ENCODE measurements around the gene USP46.

Gene USP46

DNA sequence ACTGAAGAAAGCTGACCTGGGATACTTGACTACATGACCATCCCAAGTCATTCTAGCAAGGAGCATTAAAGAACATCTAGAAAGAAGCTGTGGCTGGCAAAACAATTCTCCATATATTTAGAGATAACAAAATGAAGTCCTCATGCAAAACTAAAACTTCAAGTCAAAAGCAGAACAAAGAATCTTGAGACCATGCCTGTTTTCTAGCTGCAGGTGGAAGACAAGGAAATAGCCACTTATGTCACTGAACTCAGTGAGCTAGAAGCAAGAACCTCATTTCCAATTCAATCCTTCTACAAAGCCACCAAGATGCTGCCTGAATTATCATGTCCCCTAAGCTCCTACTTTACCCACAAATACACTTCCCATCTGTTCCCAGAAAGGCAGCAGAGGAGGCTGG, 13.8 kb downstream of the USP46 start:
- TF ChIP-seq, protein P1, sequence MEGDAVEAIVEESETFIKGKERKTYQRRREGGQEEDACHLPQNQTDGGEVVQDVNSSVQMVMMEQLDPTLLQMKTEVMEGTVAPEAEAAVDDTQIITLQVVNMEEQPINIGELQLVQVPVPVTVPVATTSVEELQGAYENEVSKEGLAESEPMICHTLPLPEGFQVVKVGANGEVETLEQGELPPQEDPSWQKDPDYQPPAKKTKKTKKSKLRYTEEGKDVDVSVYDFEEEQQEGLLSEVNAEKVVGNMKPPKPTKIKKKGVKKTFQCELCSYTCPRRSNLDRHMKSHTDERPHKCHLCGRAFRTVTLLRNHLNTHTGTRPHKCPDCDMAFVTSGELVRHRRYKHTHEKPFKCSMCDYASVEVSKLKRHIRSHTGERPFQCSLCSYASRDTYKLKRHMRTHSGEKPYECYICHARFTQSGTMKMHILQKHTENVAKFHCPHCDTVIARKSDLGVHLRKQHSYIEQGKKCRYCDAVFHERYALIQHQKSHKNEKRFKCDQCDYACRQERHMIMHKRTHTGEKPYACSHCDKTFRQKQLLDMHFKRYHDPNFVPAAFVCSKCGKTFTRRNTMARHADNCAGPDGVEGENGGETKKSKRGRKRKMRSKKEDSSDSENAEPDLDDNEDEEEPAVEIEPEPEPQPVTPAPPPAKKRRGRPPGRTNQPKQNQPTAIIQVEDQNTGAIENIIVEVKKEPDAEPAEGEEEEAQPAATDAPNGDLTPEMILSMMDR (conservative IDR thresholded peaks at IDR 0.05) = no peak
- TF ChIP-seq ZFX (IDR thresholded peaks at IDR 0.05) = no peak
- H3K27ac ChIP-seq = no peak overlapping the region

DNA sequence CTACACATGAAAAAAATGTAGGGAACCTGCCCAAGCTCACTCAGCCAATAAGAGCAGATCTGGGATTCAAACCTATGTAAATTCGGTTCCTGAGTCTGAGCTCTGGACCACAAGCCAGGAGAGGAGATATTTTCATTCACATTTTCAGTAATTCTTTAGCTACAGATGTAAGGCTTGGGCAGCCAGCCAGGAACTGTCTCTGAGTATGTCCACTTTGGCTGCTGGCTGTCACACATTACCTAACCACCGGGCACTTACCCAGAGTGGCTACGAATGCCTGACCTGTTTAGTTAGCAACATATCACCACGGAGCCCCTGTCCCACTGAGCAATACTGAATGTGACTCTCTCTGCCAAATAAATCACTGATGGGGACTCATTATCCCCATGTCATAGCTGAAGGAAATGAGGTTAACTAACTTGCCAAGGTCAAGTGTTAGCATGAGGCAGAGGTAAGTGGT, 15.3 kb downstream of the USP46 start:
- H3K27ac ChIP-seq = no peak overlapping the region
- TF ChIP-seq ZFX (IDR thresholded peaks at IDR 0.05) = no peak
- TF ChIP-seq, protein P1 (conservative IDR thresholded peaks at IDR 0.05) = no peak

DNA sequence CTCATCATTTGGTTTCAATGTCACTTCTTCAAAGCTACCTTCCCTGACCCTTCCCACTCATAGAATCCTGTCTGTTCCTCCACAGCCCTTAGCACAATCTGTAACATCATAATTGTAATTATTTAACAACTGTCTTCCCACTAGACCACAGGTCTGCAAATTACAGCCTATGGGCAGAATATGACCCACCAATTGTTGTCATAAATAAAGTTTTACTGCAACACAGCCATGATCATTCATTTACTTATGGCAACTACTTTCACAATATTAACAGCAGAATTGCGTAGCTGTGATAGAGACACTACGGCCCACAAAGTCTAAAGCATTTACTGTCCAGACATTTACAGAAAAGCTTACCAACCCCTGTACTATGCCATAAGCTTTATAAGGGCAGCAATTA, 15.9 kb downstream of the USP46 start:
- TF ChIP-seq, protein P1 (conservative IDR thresholded peaks at IDR 0.05) = no peak
- no peak for TF ChIP-seq ZFX (IDR thresholded peaks at IDR 0.05)
- H3K27ac ChIP-seq = no peak overlapping the region

DNA sequence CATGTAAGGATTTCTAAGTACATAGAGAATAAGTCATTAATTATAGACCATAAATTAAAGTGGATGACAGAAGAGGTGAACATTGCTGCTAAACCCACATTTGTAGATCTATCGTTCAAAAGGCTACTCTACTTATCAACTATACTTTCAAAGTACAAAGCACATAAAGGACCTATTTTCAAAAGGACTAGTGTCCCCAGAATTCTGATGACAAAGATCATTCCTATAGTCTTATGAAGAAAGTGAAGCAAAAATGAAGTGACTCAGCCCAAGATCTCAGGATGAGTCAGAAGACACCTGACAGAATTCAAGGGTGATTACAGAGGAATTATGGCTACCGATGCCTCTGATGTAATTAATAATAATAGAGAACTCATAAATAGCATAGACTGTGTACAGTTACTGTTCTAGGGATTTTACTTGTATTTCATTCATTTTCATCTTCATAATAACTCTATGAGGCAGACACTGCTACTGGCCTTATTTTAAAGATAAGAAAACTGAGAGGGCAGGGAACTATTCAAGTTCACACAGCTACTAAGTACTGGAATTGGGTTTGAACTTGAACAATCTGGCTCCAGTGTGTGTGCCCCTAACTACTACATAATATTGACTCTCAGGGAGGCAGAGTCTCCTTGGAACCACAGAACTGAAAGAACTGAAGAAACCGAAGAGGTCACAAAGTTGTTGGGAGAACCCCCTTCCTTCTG, 17.1 kb downstream of the USP46 start:
- TF ChIP-seq, protein P1 (conservative IDR thresholded peaks at IDR 0.05) = no peak
- no peak for TF ChIP-seq ZFX (IDR thresholded peaks at IDR 0.05)
- no peak overlapping the region for H3K27ac ChIP-seq

DNA sequence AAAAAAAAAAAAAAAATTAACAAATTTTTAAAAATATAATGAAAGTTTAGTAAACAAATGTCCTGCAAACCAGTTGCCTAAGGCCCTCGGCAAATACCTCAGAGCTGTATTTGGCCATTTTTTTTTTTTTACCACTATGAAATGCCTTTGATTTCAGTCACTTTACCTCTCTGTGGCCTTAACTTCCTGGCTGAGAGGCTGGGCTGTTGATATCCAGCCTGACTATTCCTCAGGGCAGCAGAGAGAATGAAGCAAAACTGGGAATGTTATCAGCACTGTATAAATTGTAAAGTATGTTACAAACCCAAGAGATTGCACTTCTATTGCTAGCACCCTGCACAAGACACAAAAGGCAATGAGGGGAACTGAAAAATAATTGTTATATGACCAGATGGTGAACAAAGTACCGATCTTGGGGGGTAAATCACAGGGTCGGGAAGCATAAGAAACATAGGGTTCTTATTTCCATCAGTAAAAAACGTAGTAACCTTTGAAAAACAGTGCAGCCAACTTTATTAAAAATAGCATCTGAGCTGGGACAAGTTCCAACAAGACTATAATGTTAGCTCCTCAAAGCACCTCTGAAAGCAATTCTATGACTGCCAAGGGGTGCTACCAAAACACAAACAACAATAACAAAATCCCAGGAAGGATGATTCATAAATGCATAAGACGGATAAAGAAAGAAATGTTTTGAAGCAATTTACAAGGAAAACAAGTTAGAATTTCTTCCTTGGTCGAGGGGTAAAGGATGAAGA, 18.1 kb downstream of the USP46 start:
- H3K27ac ChIP-seq = no peak overlapping the region
- TF ChIP-seq, protein P1 (conservative IDR thresholded peaks at IDR 0.05) = no peak
- no peak for TF ChIP-seq ZFX (IDR thresholded peaks at IDR 0.05)

DNA sequence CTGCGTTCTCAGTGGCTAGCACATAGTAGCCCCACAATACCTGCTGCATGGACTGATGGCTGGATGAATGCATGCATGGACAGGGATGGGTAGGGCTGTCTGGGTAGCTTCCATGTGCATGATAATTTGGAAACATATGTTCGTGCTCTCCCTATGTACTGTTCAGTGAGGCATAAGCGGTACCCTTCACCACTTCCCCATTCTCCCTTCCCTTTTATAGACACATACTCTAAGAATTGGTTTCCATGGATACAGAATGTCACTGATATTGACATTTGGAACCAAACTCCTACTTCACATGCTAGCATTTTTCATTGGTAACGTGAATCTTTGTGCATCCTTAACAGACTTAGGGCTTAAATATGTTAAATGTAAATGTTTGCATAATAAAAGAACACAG, 20.4 kb downstream of the USP46 start:
- no peak for TF ChIP-seq ZFX (IDR thresholded peaks at IDR 0.05)
- TF ChIP-seq, protein P1 (conservative IDR thresholded peaks at IDR 0.05) = no peak
- H3K27ac ChIP-seq = no peak overlapping the region

DNA sequence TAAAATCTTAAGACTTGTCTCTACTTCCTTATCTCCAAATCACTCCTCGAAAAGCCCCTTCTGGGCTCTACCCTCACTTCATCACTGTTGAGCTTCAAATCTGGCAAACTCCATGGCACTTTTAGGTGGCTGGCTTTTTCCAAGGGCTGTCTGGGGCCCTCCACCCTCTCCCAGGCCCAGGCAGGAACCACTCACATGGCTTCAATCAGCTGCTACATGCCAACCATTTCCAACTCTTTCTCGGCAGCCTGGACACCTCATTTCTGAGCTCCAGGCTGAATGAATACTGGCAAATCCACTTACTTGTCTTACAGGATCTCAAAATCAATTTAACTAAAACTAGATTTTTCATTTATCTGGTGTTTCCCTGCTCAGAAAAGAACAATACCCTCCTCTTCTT, 22.0 kb downstream of the USP46 start:
- TF ChIP-seq, protein P1 (conservative IDR thresholded peaks at IDR 0.05) = no peak
- TF ChIP-seq ZFX (IDR thresholded peaks at IDR 0.05) = no peak
- H3K27ac ChIP-seq = no peak overlapping the region
